ENCODE measurements around the gene ADGRG3. TPM values are rescaled to one million over a fixed set of nuclear protein-coding genes. Genes with fewer than 3 reads are reported as not detected.

The ADGRG3 gene
- total and polyA plus RNA-seq, 2 of the 13 experiments (the other 11 are each of a cell fraction or from before 2014, with no cell fraction given) = 2.7 to 11.8 TPM

DNA sequence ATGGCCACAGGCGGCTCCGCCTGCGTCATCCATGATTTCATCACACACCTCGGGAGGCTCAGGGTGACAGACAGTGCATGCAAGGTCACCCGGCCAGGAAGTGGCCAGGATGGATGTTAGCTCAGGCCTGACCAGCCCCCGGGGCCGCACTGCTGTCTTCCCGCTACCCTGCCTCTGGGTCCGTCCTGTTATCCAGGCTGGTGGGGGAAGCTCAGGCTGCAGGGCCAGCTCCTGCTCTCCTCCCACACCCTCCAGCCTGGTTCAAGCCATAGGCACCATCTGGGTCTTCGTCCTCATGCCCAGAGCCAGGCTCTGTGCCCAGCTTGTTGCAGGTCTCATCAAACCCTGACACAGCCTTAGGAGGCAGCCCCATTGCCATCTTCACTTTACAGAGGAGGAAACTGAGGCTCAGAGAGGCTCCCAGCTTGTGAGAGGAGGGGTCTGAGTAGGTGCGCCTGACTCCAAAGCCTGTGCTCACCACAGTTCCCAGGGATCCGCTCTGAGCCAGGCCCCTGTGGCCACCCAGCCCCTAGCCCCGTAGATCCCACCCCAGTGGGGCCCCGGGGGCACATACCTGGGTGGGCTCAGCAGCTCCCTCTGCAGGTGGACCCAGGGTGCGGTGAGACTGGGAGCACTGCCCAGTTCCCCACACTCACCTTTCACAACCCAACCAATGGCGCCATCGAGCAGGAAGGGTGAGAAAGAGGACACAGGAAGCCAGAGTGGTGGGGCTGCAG lies 412 bp upstream of the ADGRG3 start (continued):
- TF ChIP-seq, protein P1, sequence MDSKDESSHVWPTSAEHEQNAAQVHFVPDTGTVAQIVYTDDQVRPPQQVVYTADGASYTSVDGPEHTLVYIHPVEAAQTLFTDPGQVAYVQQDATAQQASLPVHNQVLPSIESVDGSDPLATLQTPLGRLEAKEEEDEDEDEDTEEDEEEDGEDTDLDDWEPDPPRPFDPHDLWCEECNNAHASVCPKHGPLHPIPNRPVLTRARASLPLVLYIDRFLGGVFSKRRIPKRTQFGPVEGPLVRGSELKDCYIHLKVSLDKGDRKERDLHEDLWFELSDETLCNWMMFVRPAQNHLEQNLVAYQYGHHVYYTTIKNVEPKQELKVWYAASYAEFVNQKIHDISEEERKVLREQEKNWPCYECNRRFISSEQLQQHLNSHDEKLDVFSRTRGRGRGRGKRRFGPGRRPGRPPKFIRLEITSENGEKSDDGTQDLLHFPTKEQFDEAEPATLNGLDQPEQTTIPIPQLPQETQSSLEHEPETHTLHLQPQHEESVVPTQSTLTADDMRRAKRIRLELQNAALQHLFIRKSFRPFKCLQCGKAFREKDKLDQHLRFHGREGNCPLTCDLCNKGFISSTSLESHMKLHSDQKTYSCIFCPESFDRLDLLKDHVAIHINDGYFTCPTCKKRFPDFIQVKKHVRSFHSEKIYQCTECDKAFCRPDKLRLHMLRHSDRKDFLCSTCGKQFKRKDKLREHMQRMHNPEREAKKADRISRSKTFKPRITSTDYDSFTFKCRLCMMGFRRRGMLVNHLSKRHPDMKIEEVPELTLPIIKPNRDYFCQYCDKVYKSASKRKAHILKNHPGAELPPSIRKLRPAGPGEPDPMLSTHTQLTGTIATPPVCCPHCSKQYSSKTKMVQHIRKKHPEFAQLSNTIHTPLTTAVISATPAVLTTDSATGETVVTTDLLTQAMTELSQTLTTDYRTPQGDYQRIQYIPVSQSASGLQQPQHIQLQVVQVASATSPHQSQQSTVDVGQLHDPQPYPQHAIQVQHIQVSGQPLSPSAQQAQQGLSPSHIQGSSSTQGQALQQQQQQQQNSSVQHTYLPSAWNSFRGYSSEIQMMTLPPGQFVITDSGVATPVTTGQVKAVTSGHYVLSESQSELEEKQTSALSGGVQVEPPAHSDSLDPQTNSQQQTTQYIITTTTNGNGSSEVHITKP (CRISPR knock-in tag; IDR thresholded peaks at IDR 0.05; ENCODE audit: low read depth) = no peak
- TF ChIP-seq, protein P2, sequence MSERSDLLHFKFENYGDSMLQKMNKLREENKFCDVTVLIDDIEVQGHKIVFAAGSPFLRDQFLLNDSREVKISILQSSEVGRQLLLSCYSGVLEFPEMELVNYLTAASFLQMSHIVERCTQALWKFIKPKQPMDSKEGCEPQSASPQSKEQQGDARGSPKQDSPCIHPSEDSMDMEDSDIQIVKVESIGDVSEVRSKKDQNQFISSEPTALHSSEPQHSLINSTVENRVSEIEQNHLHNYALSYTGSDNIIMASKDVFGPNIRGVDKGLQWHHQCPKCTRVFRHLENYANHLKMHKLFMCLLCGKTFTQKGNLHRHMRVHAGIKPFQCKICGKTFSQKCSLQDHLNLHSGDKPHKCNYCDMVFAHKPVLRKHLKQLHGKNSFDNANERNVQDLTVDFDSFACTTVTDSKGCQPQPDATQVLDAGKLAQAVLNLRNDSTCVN (CRISPR knock-in tag; IDR thresholded peaks at IDR 0.05; ENCODE audit: borderline replicate concordance) = no peak; the same call in 1 of the 2 replicates
- TF ChIP-seq, protein P3, sequence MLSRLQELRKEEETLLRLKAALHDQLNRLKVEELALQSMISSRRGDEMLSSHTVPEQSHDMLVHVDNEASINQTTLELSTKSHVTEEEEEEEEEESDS (CRISPR knock-in tag; IDR thresholded peaks at IDR 0.05; ENCODE audit: borderline replicate concordance) = no peak
- peak; percentile 86 for TF ChIP-seq SMAD3 (CRISPR knock-in tag; IDR thresholded peaks at IDR 0.05)
- TF ChIP-seq, protein P4, sequence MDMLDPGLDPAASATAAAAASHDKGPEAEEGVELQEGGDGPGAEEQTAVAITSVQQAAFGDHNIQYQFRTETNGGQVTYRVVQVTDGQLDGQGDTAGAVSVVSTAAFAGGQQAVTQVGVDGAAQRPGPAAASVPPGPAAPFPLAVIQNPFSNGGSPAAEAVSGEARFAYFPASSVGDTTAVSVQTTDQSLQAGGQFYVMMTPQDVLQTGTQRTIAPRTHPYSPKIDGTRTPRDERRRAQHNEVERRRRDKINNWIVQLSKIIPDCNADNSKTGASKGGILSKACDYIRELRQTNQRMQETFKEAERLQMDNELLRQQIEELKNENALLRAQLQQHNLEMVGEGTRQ (IDR thresholded peaks at IDR 0.05; ENCODE audit: low read depth, low read length) = no peak
- TF ChIP-seq, protein P4 (CRISPR knock-in tag; IDR thresholded peaks at IDR 0.05; ENCODE audit: borderline replicate concordance) = no peak
- peak; percentile 9; the same call in 1 of the 2 replicates for TF ChIP-seq SOX13 (IDR thresholded peaks at IDR 0.05)
- peak in 1 of 2 experiments; percentile 78; a peak in 2 of 4 replicates for TF ChIP-seq SOX13 (CRISPR knock-in tag; conservative IDR thresholded peaks at IDR 0.05 in 1 of 2, IDR thresholded peaks at IDR 0.05 in 1 of 2)
- no peak for TF ChIP-seq NKX3-1 (CRISPR knock-in tag; IDR thresholded peaks at IDR 0.05)
- 0 out of 2 replicates have a peak, but pooled peaks have one; percentile 62 for TF ChIP-seq ZNF775 (CRISPR knock-in tag; IDR thresholded peaks at IDR 0.05; ENCODE audit: borderline replicate concordance)
- TF ChIP-seq ZNF253 (CRISPR knock-in tag; IDR thresholded peaks at IDR 0.05; ENCODE audit: borderline replicate concordance) = no peak
- no peak for TF ChIP-seq TGIF2 (CRISPR knock-in tag; IDR thresholded peaks at IDR 0.05)
- TF ChIP-seq, protein P5, sequence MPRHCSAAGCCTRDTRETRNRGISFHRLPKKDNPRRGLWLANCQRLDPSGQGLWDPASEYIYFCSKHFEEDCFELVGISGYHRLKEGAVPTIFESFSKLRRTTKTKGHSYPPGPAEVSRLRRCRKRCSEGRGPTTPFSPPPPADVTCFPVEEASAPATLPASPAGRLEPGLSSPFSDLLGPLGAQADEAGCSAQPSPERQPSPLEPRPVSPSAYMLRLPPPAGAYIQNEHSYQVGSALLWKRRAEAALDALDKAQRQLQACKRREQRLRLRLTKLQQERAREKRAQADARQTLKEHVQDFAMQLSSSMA (CRISPR knock-in tag; IDR thresholded peaks at IDR 0.05) = peak; percentile 40; the same call in 1 of the 2 replicates
- no peak for TF ChIP-seq GZF1 (CRISPR knock-in tag; IDR thresholded peaks at IDR 0.05)
- TF ChIP-seq, protein P6, sequence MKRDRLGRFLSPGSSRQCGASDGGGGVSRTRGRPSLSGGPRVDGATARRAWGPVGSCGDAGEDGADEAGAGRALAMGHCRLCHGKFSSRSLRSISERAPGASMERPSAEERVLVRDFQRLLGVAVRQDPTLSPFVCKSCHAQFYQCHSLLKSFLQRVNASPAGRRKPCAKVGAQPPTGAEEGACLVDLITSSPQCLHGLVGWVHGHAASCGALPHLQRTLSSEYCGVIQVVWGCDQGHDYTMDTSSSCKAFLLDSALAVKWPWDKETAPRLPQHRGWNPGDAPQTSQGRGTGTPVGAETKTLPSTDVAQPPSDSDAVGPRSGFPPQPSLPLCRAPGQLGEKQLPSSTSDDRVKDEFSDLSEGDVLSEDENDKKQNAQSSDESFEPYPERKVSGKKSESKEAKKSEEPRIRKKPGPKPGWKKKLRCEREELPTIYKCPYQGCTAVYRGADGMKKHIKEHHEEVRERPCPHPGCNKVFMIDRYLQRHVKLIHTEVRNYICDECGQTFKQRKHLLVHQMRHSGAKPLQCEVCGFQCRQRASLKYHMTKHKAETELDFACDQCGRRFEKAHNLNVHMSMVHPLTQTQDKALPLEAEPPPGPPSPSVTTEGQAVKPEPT (CRISPR knock-in tag; IDR thresholded peaks at IDR 0.05; ENCODE audit: low read depth) = peak; percentile 94
- TF ChIP-seq PHF5A (CRISPR knock-in tag; IDR thresholded peaks at IDR 0.05; ENCODE audit: low read depth, unreplicated experiment) = no peak
- peak; percentile 56; the same call in 1 of the 2 replicates for TF ChIP-seq ZNF644 (CRISPR knock-in tag; IDR thresholded peaks at IDR 0.05; ENCODE audit: low read depth)

All from HepG2 (cell line).